ENCODE results near the gene NEUROG2.

DNA sequence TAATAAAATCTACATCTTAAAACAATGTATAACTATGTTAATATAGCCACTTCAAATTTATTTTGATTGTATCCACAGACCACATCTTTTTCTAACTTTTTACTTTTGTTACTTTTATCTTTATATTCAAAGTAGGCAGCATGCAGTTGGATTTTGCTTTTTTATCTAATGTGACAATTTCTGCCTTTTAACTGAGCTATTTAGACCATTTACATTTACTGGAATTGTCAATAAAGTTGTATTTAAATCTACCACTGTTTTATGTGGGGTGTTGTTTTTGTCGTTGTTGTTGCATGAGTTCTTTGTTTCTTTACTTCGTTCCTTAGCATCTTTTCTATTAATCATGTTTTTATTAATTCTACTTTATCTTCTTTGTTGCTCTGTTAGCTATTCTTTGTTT lies 42.0 kb downstream of the NEUROG2 start:
- TF ChIP-seq, protein P1, sequence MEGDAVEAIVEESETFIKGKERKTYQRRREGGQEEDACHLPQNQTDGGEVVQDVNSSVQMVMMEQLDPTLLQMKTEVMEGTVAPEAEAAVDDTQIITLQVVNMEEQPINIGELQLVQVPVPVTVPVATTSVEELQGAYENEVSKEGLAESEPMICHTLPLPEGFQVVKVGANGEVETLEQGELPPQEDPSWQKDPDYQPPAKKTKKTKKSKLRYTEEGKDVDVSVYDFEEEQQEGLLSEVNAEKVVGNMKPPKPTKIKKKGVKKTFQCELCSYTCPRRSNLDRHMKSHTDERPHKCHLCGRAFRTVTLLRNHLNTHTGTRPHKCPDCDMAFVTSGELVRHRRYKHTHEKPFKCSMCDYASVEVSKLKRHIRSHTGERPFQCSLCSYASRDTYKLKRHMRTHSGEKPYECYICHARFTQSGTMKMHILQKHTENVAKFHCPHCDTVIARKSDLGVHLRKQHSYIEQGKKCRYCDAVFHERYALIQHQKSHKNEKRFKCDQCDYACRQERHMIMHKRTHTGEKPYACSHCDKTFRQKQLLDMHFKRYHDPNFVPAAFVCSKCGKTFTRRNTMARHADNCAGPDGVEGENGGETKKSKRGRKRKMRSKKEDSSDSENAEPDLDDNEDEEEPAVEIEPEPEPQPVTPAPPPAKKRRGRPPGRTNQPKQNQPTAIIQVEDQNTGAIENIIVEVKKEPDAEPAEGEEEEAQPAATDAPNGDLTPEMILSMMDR (IDR thresholded peaks at IDR 0.05): no peak
- TF ChIP-seq POLR2A (IDR thresholded peaks at IDR 0.05): no peak
